NAMALWA (cell line): Measurements from ENCODE around the gene CLN6.
"Not testable (repeated sequence)": the region's sequence is repeated elsewhere in the genome, so short reads cannot be mapped to it uniquely, and the experiment has no call there.

Experiments used
- DNase-seq: peaks from one replicate; pipeline ENCODE4 v3.0.0-alpha.2; 2015; ENCODE audit warnings: low spot score

The CLN6 gene

GRCh38 chr15:68256675-68257450, 27.3 kb upstream of the CLN6 start:
- DNase-seq: no peak

GRCh38 chr15:68252925-68253534, 23.5 kb upstream of the CLN6 start:
- DNase-seq: peak; percentile 91

GRCh38 chr15:68249058-68249713, 19.7 kb upstream of the CLN6 start:
- DNase-seq: no peak

GRCh38 chr15:68244235-68244634, 14.7 kb upstream of the CLN6 start:
- DNase-seq: no peak

- DNase-seq: no peak
Observed at GRCh38 chr15:68241088-68241935, 11.8 kb upstream of the CLN6 start.

- no peak for DNase-seq
Observed at GRCh38 chr15:68239025-68239424, 9.5 kb upstream of the CLN6 start.

GRCh38 chr15:68235022-68235421, 5.5 kb upstream of the CLN6 start:
- DNase-seq: no peak

- not testable (repeated sequence) for DNase-seq
Observed at GRCh38 chr15:68234520-68234919, 5.0 kb upstream of the CLN6 start.

GRCh38 chr15:68234060-68234459, 4.5 kb upstream of the CLN6 start:
- DNase-seq: no peak

- no peak for DNase-seq
Observed at GRCh38 chr15:68232937-68233336, 3.4 kb upstream of the CLN6 start.

- no peak for DNase-seq
Observed at GRCh38 chr15:68232449-68232848, 2.9 kb upstream of the CLN6 start.

- DNase-seq: no peak
Observed at GRCh38 chr15:68231102-68231818, 1.7 kb upstream of the CLN6 start.

- peak; percentile 41 for DNase-seq
Observed at GRCh38 chr15:68230157-68231100, 901 bp upstream of the CLN6 start.

- DNase-seq: peak; percentile 60
Observed at GRCh38 chr15:68228971-68229385, 550 bp downstream of the CLN6 start.

- DNase-seq: peak; percentile 46
Observed at GRCh38 chr15:68228143-68228970, 1.2 kb downstream of the CLN6 start.

- DNase-seq: peak; percentile 11
Observed at GRCh38 chr15:68227643-68228142, 1.8 kb downstream of the CLN6 start.

GRCh38 chr15:68225442-68225841, 4.1 kb downstream of the CLN6 start:
- DNase-seq: not testable (repeated sequence)

- DNase-seq: peak; percentile 69
Observed at GRCh38 chr15:68224546-68225250, 4.8 kb downstream of the CLN6 start.

GRCh38 chr15:68224108-68224507, 5.4 kb downstream of the CLN6 start:
- DNase-seq: no peak
